K562 (cell line): ENCODE measurements around the gene KXD1. TPM values are rescaled to one million over a fixed set of nuclear protein-coding genes. Genes with fewer than 3 reads are reported as not detected.

Experiments used
- BCLAF1 ChIP-seq, 2 experiments: fragments of 450-650 bp in 1 of 2; IDR thresholded peaks; 2 replicates each; pipeline ENCODE4 v1.6.1; 2011 to 2017; ENCODE audit warnings: low read depth in 2 of 2, antibody characterized with exemption in 1 of 2, borderline replicate concordance in 1 of 2, low read length in 1 of 2, mild to moderate bottlenecking in 1 of 2, mixed read lengths in 1 of 2; ENCODE audit not compliant: control insufficient read depth in 1 of 2
- CBFB ChIP-seq: sonication (generic); formaldehyde crosslinking; IDR thresholded peaks from 2 replicates; pipeline ENCODE4 v1.4.0; 2020; ENCODE audit warnings: mild to moderate bottlenecking, missing genetic modification reagents
- CEBPG ChIP-seq, 3 experiments: fragments of 200-800 bp in 1 of 3; sonication (Bioruptor generic) in 1 of 3; sonication (generic) in 1 of 3; formaldehyde crosslinking in 1 of 3; IDR thresholded peaks in 2 of 3; conservative IDR thresholded peaks in 1 of 3; 2 replicates each; pipeline versions ENCODE4 v1.6.1 to v1.8.0; 2016 to 2022; ENCODE audit warnings: missing compliant biosample characterization in 2 of 3, missing genetic modification characterization in 2 of 3, mild to moderate bottlenecking in 1 of 3, missing genetic modification reagents in 1 of 3
- CHCHD3 ChIP-seq: fragments of 250-450 bp; sonication (Bioruptor Pico); IDR thresholded peaks from 2 replicates; pipeline ENCODE4 v2.1.2; 2022; ENCODE audit warnings: mild to moderate bottlenecking
- E2F5 ChIP-seq: sonication (generic); formaldehyde crosslinking; IDR thresholded peaks from 2 replicates; pipeline ENCODE4 v1.8.0; 2022; ENCODE audit warnings: mild to moderate bottlenecking, missing genetic modification reagents
- FOXJ3 ChIP-seq: sonication (generic); formaldehyde crosslinking; IDR thresholded peaks from 2 replicates; pipeline ENCODE4 v1.4.0; 2020; ENCODE audit warnings: mild to moderate bottlenecking, missing genetic modification reagents
- FOXP4 ChIP-seq: sonication (generic); formaldehyde crosslinking; IDR thresholded peaks from 2 replicates; pipeline ENCODE4 v1.8.0; 2022; ENCODE audit warnings: mild to moderate bottlenecking, missing genetic modification reagents, borderline replicate concordance
- NR2F6 ChIP-seq: fragments of 450-650 bp; formaldehyde crosslinking; IDR thresholded peaks from 2 replicates; pipeline ENCODE4 v1.4.0; 2020; ENCODE audit warnings: mild to moderate bottlenecking
- ZNF174 ChIP-seq: fragments of 250-450 bp; sonication (Bioruptor Pico); IDR thresholded peaks from 2 replicates; pipeline ENCODE4 v1.4.0; 2020; ENCODE audit warnings: mild to moderate bottlenecking
- ZNF589 ChIP-seq: fragments of 200-800 bp; sonication (Bioruptor generic); IDR thresholded peaks from 2 replicates; pipeline ENCODE4 v1.6.1; 2016; ENCODE audit warnings: low read depth, missing genetic modification characterization, missing compliant biosample characterization
- polyA plus RNA-seq, 8 experiments: library from polyadenylated mRNA; depleted of rRNA in 4 of 8; stranded (reverse) in 5 of 8; unstranded in 3 of 8; fragments of >200 nt; fragmentation: Nextera tagmentation in 2 of 8; fragmentation: Illumina TruSeq in 1 of 8; extraction: Ambion mirVana in 2 of 8; extraction: Trizol in 1 of 8; gene quantifications; 2 replicates each; pipeline versions ENCODE4 v1.2.1 to v1.2.3, GENCODE V29; 2011 to 2014; ENCODE audit warnings: inconsistent platforms in 1 of 8, missing spikeins in 1 of 8
- total RNA-seq, 7 experiments: library from RNA; depleted of rRNA in 6 of 7; stranded (reverse); fragments of >200 nt in 6 of 7; fragmentation: Illumina TruSeq in 2 of 7; extraction: Trizol in 2 of 7; gene quantifications; 2 replicates each; pipeline versions ENCODE4 v1.2.1 to v1.2.3, GENCODE V29; 2011 to 2021; ENCODE audit warnings: low replicate concordance in 1 of 7

Gene KXD1
- total and polyA plus RNA-seq, 9 of the 15 experiments (the other 6 are each of a cell fraction or from before 2014, with no cell fraction given) = 21.9 to 210 (median 118) TPM

- TF ChIP-seq BCLAF1 (IDR thresholded peaks at IDR 0.05; ENCODE audit: borderline replicate concordance in 1 of 2, control insufficient read depth in 1 of 2, low read depth in 2 of 2, low read length in 1 of 2) (no peak), E2F5 (no peak), ZNF174 (CRISPR knock-in tag) (no peak), CHCHD3 (CRISPR knock-in tag) (no peak), ZNF589 (CRISPR knock-in tag) (0 out of 2 replicates have a peak, but pooled peaks have one; percentile 52), CEBPG (CRISPR knock-in tag; IDR thresholded peaks at IDR 0.05) (no peak), CEBPG (tag; conservative IDR thresholded peaks at IDR 0.05 in 1 of 2, IDR thresholded peaks at IDR 0.05 in 1 of 2) (0 out of 4 replicates have a peak, but pooled peaks of 1 of the 2 experiments have one; percentile 14), FOXP4 (CRISPR knock-in tag) (peak; percentile 21; the same call in 1 of the 2 replicates), NR2F6 (no peak), CBFB (CRISPR knock-in tag) (no peak), FOXJ3 (CRISPR knock-in tag) (no peak)
- TF ChIP-seq, all 486 proteins: peak for 33
These were observed 30.4 kb downstream of the KXD1 start (continued) for GRCh38 chr19:18587962-18588610.
